ENCODE measurements around the gene GEMIN2.
"Not testable (repeated sequence)": the region's sequence is repeated elsewhere in the genome, so short reads cannot be mapped to it uniquely, and the experiment has no call there.

Gene GEMIN2

GRCh38 chr14:39102265-39102968 lies 11.7 kb upstream of the GEMIN2 start:
- H3K4me3 ChIP-seq (ENCODE audit: low read depth, low read length), result peak overlapping the region; percentile 74
- no peak for DNase-seq (ENCODE audit: low read depth)
- TF ChIP-seq CTCF (IDR thresholded peaks at IDR 0.05; ENCODE audit: control insufficient read depth, extremely low read depth, insufficient read depth), result no peak

DNA sequence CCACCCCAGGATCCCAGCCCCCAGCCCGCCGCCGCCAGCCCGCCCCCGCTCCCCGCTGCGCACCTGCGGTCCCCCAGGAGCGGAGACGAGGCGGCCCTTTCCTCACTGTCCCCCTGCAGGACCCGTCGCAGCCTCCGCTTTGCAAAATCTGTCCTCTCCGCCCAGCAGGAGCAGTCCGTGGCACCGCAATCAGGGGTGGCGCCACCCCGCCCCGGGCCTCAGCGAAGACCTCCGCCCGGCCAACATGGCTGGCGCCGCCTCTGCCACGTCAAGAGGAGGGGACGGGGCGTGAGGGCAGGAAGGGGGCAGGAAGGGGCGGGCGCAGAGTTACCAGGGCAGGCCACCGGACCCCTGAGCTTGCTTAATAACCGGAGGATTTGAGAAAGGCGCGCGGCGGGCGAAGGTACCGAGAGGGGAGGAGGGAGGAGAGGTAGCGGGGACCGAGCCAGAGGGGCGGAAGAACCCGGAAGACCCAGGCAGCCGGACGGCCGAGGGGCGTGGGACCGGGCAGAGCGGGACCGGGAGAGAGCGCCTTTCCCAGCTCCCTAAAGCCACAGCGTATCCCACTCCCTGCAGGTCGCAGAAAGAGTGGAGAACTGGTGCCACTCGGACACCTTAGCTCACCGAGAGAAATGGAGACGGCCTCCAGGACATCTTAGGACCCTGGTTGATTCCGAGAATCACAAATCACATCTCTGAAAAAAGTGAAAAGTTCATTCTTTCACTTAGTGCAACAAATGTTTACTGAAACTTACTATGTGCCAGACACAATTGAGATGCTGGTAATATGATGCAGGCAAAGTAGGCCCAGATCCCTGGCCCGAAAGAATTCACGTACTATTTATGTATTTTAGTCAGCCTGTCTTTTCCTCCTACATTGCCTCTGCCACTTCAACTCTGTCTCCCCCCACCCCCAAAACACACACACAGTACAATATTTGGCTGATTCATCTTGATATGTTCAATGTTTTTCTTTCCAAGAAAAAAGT lies 10.9 kb upstream of the GEMIN2 start, which contains the start of gene SEC23A:
TSS of gene SEC23A (minus strand) at position 267 of the 989 bp plus-strand sequence. CDS start 7,117 bp downstream, outside the sequence.
- peak within 1 kb of the TSS; percentile 74 for H3K4me3 ChIP-seq (ENCODE audit: low read depth, low read length)
- no peak for DNase-seq (ENCODE audit: low read depth)
- peak; percentile 9; the same call in 1 of the 2 replicates for TF ChIP-seq CTCF (IDR thresholded peaks at IDR 0.05; ENCODE audit: control insufficient read depth, extremely low read depth, insufficient read depth)

DNA sequence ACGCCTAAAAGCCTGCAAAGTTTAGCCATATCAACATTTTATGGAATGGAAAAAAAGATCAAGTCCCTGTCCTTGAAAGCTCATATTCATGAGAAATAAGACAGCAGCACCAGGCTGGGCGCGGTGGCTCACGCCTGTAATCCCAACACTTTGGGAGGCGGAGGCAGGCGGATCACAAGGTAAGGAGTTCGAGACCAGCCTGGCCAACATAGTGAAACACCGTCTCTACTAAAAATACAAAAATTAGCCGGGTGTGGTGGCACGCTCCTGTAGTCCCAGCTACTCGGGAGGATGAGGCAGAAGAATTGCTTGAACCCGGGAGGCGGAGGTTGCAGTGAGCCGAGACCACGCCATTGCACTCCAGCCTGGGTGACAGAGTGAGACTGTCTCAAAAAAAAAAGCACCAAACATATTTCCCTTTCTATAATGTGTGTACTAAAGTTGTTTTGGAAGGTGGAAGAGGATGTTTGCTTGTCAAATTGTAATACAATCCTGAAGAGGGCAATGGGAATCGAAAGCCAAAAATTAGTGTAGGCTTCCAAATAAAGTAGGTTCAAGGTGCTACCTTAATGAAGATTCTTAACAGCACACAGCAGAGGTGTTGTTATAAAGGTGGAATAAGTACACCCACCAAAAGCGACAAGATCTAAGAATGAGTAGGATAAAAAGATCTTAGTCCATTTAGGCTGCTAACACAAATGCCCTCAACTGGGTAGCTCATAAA lies 9.9 kb upstream of the GEMIN2 start:
- H3K4me3 ChIP-seq (ENCODE audit: low read depth, low read length), result peak overlapping the region; percentile 74
- DNase-seq (ENCODE audit: low read depth), result not testable (repeated sequence)

DNA sequence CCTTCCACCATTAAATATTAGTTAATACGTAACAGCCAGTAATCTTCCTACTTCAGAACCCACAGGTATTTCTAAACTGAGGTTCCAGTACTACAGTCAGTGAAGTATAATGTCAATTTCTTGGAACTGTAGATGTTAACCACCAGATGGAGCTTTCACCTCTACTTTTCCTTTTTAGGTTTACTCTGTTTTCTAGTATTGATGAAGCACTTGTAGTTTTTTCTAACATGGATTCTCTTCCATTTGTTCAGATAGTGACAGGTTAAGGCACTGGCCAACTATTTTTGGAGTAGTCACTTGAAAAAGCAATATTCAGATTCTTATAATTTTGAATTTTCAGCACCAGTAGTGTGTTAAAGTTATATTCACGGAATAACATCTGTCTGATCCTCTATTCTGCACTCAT lies 6.5 kb upstream of the GEMIN2 start:
- DNase-seq (ENCODE audit: low read depth), result no peak
- no peak overlapping the region for H3K4me3 ChIP-seq (ENCODE audit: low read depth, low read length)
- TF ChIP-seq CTCF (IDR thresholded peaks at IDR 0.05; ENCODE audit: control insufficient read depth, extremely low read depth, insufficient read depth), result peak; percentile 56

DNA sequence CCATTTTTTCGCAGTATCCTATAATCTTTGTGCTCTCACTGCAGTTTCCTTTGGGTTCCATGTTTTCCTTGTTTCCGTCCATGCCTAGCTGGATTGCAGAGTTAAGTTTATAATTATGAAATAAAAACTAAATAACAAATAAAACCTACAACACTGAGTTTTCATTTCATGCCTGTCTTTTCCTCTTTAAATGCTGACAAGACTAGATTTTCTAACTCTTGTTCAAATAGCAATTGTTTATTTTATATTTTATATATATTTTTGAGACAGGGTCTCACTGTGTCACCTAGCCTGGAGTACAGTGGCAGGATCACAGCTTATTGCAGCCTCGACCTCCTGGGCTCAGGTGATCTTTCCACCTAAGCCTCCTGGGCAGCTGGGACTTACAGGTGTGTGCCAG lies 5.3 kb upstream of the GEMIN2 start:
- no peak overlapping the region for H3K4me3 ChIP-seq (ENCODE audit: low read depth, low read length)
- TF ChIP-seq CTCF (IDR thresholded peaks at IDR 0.05; ENCODE audit: control insufficient read depth, extremely low read depth, insufficient read depth), result no peak
- no peak for DNase-seq (ENCODE audit: low read depth)

- TF ChIP-seq CTCF (IDR thresholded peaks at IDR 0.05; ENCODE audit: control insufficient read depth, extremely low read depth, insufficient read depth), result no peak
- no peak overlapping the region for H3K4me3 ChIP-seq (ENCODE audit: low read depth, low read length)
- no peak for DNase-seq (ENCODE audit: low read depth)
These were observed 4.0 kb upstream of the GEMIN2 start for GRCh38 chr14:39109893-39110715.

Data from LNCaP clone FGC (cell line).